ENCODE results near the gene RPP25.

The RPP25 gene

DNA sequence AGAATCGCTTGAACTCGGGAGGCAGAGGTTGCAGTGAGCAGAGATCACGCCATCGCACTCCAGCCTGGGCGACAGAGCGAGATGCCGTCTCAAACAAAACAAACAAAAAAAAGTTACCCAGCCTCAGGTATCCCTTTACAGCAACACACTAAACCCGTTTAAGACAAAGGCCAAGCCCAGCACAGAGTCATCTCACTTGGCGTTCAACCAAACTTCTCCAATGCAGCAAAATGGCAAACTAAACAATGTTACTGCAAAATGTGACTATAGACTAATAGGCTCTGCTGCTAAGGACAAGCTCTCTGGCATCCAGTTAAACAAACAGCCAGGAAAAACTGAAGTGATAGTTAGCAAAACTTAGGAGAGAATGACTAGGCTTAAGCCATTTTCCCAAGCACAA is 43.5 kb downstream of the RPP25 start:
- no peak for DNase-seq

DNA sequence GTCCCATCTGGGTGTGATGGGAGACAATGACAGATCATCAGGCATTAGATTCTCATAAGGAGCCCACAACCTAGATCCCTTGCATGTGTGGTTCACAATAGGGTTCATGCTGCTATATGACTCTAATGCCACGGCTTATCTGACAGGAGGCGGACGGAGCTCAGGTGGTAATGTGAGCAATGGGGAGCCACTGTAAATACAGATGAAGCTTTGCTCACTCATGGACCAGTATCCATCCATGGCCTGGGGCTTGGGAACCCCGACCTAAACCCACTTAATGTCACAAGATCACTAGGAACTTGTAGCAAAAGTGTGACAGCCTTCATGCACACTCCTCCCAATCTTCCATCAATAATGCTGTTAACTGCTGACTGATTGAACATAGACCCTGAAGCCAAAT is 47.9 kb downstream of the RPP25 start:
- no peak for DNase-seq

DNA sequence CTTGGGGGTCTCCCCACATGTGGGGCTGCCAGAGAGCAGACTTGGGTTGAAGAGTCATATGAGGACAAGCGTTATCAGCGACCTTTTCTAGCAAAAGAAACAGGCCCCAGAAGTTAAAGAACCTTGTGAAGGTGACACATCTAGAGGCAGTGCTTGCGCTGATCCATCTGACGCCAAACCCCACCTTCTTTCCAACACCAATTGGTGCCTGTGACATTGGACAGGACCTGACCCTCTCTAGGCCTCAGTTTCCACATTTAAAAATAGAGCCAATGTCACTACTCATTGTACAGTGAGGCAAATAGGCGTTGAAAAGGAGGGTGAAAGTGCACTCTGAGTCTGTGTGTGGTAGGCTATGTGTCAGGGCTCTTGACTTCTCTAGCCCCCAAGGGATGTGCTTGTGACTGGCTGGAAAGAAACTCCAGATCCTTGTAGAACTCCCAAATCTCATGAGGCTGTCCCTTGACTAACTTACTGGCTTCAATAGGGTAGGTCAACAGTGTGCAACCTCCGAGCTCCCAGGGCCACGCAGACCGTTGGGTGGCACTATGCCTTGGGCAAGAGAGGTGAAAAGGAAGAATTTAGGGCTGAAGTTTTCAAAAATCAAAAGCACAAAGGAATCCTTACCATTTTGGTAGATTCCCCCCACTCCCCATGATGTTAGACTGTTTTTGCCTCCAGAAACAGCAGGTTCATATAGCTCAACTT is 49.3 kb downstream of the RPP25 start:
- no peak for DNase-seq

DNA sequence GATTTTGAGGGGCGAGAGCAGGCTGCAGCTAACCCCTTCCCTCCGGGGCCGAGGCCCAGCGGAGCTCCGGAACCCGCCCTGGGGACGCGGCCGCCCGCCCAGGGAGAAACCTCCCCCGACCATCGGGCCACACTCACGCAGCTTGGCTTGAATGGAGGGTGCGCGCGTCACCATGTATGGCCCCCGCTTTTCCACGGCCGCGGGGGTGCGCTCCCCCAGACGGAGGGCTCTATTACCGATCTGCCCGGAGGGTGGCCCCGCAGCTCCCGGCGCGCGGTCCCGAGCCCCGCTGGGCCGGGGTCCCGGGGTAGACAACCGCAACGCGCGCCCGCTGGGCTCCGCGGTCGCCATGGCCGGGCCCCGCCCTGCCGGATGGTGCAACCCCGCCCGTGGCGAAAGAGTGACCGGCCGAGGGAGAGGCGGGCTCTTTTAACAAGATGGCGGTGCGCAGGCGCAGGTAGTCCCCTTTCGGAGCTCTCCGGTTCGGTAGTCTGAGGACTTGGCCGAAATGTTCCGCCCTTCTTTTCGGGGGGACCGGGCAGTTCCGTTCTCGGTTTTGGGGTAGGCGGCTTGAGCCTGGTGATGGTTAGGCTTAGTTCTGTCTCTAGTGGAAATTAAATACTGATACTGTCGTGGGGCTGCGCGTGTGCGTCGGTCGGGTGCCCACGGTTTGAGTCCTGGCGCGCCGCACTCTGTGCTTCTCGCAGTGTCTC is 50.0 kb downstream of the RPP25 start, which contains the start of gene FAM219B:
TSS of gene FAM219B (minus strand) at position 402 of the 713 bp plus-strand sequence. CDS start at position 351, 51 bp downstream.
- DNase-seq = peak; percentile 41

DNA sequence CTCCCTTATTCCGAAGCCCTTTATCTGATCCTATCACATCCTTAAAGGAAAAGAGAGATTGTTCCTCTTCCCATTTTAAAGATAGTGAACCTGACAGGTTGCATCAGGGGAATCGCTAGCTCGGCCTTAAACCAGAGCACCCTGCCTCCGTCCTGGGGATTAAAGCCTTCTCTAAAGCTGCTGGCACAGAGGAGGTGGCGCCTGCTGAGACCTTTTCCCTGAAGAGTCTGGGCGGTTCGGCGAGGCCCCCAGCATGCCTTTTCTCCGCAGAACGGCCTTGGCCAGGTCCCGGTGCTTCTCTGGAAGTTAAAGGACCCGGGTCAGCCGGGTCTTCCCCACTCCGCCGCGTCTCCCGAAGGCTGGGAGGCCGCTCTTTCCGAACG is 50.5 kb downstream of the RPP25 start:
- no peak for DNase-seq

All from NCI-H748 treated with DMSO at 0.1 percent for 48 hours (cell line).